ENCODE results near the gene ZAP70.

GRCh38 chr2:97757062-97757461 lies 43.7 kb downstream of the ZAP70 start:
- TF ChIP-seq, protein P1, sequence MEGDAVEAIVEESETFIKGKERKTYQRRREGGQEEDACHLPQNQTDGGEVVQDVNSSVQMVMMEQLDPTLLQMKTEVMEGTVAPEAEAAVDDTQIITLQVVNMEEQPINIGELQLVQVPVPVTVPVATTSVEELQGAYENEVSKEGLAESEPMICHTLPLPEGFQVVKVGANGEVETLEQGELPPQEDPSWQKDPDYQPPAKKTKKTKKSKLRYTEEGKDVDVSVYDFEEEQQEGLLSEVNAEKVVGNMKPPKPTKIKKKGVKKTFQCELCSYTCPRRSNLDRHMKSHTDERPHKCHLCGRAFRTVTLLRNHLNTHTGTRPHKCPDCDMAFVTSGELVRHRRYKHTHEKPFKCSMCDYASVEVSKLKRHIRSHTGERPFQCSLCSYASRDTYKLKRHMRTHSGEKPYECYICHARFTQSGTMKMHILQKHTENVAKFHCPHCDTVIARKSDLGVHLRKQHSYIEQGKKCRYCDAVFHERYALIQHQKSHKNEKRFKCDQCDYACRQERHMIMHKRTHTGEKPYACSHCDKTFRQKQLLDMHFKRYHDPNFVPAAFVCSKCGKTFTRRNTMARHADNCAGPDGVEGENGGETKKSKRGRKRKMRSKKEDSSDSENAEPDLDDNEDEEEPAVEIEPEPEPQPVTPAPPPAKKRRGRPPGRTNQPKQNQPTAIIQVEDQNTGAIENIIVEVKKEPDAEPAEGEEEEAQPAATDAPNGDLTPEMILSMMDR (optimal IDR thresholded peaks at IDR 0.05 in 1 of 3, IDR thresholded peaks at IDR 0.05 in 1 of 3, conservative IDR thresholded peaks at IDR 0.05 in 1 of 3; ENCODE audit: extremely low read depth in 1 of 3, insufficient read depth in 2 of 3, low read length in 3 of 3) = no peak
- no peak for TF ChIP-seq EZH2 (IDR thresholded peaks at IDR 0.05; ENCODE audit: low read length)

Measured in keratinocyte (primary cell).